Vein endothelial cell (primary cell): Measurements from ENCODE around the gene CASP7. TPM values are rescaled to one million over a fixed set of nuclear protein-coding genes. Genes with fewer than 3 reads are reported as not detected.

Source experiments
- total RNA-seq: library from RNA; depleted of rRNA; stranded (reverse); fragments of >200 nt; gene quantifications from 2 replicates; pipeline ENCODE4 v1.2.3, GENCODE V29; 2012

Gene CASP7
- 40.2 and 53.9 TPM in 2 replicates for total RNA-seq

DNA sequence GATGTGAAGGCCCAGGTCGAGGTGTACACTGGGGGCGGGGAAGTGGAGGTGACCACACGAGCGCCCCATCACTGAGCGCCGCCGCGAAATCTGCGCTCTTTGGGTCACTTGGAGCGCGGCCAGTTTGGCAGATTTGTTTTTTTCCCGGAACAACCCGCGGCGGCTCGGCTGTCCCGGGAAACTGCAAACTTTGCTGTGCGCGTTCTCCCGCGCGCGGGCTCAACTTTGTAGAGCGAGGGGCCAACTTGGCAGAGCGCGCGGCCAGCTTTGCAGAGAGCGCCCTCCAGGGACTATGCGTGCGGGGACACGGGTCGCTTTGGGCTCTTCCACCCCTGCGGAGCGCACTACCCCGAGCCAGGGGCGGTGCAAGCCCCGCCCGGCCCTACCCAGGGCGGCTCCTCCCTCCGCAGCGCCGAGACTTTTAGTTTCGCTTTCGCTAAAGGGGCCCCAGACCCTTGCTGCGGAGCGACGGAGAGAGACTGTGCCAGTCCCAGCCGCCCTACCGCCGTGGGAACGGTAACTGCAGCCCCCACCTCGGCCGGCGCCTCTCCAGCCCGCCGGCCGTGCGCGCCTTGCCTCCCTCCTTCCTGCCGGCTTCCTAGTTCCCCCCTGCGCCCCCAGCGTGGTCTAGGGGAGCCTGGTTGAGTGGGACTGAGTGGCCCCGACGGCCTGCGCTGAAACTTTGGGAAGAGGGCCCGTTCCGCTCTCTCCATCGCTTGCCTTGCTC is at the start of gene CASP7:
Gene CASP7, plus strand, starts transcription at position 450 of the 727 bp plus-strand sequence. CDS start 17,582 bp downstream, outside the sequence.

DNA sequence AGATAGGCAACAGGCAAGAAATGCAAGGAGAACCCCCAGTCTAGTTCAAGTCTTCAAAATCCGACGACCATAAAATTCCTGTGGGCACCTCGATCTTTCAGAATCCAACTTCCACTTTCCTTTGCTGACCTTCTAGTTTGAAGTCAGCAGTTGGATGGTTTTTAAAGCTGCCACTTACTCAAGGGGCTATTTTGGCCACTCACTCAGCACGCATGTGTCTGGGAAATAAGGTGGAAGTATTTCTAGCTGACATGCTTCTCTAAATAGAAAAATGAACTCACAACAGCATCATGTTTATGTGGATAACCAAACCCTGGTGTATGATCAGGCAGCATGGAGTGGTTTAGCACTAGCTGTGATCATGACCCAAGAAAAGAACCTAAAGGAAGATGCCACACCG is 15.8 kb upstream of the CASP7 start, which contains the start of gene NRAP:
Gene NRAP, minus strand, starts transcription at position 134 of the 400 bp plus-strand sequence. CDS start 159 bp downstream, outside the sequence.

DNA sequence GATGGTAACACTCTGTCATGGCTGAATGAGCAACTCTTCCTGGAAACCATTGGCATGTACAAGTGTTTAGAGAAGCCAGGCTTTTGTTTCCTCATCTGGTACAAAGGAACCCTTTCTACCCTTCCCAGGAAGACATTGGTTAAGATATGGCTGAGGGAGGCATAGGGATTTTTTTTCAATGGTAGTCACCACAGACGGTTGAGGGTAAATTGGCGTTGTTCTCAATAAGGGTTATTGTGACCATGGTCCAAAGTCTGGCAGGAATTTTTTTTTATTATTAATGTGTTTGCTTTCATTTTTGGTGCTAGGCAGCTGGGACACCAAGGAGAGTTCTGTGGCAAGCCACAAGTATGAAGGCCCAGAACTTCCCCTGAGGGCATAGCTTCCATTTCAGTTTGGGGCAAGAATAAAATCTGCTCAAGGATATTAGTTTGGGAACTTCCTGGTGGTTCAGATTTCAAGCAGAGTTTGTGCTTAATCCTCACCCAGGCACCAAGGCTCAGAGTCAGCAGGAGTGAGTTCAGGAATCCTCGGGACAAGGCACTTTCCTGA is 71.5 kb downstream of the CASP7 start, which contains the start of gene PLEKHS1:
Gene PLEKHS1, plus strand, starts transcription at position 502 of the 552 bp plus-strand sequence. CDS start 3,596 bp downstream, outside the sequence.

Other genes starting within 250 kb of the CASP7 start
- gene HABP2, start 126.9 kb upstream of the CASP7 start, total RNA-seq, result under 0.01 TPM in 1 of 2 replicates, not detected in the other
- gene NRAP, start 15.9 kb upstream of the CASP7 start, total RNA-seq, result not detected in 2 replicates
- under 0.01 TPM in 1 of 2 replicates, not detected in the other for gene PLEKHS1, start 71.8 kb downstream of the CASP7 start, total RNA-seq
- gene DCLRE1A, start 174.2 kb downstream of the CASP7 start, total RNA-seq, result 4.9 and 6.1 TPM in 2 replicates
- 20.9 and 22.0 TPM in 2 replicates for gene NHLRC2, start 174.7 kb downstream of the CASP7 start, total RNA-seq